ENCODE results near the gene IL1RN.

IL1RN gene

GRCh38 chr2:113129519-113130078, 2.2 kb downstream of the IL1RN start:
- DNase-seq (ENCODE audit: low read depth), result no peak

- no peak for DNase-seq (ENCODE audit: low read depth)
These were observed 4.2 kb downstream of the IL1RN start for GRCh38 chr2:113131352-113132185.

- no peak for DNase-seq (ENCODE audit: low read depth)
These were observed 5.1 kb downstream of the IL1RN start for GRCh38 chr2:113132414-113133021.

- no peak for DNase-seq (ENCODE audit: low read depth)
These were observed 6.6 kb downstream of the IL1RN start for GRCh38 chr2:113133704-113134598.

GRCh38 chr2:113134717-113135116, 7.3 kb downstream of the IL1RN start:
- DNase-seq (ENCODE audit: low read depth), result no peak

GRCh38 chr2:113135317-113135716, 7.9 kb downstream of the IL1RN start:
- DNase-seq (ENCODE audit: low read depth), result no peak

GRCh38 chr2:113136828-113137775, 9.7 kb downstream of the IL1RN start:
- no peak for DNase-seq (ENCODE audit: low read depth)

GRCh38 chr2:113137827-113138226, 10.4 kb downstream of the IL1RN start:
- no peak for DNase-seq (ENCODE audit: low read depth)

- no peak for DNase-seq (ENCODE audit: low read depth)
These were observed 11.3 kb downstream of the IL1RN start for GRCh38 chr2:113138428-113139322.

GRCh38 chr2:113141451-113141850, 14.1 kb downstream of the IL1RN start:
- DNase-seq (ENCODE audit: low read depth), result no peak

- no peak for DNase-seq (ENCODE audit: low read depth)
These were observed 14.9 kb downstream of the IL1RN start for GRCh38 chr2:113142290-113142689.

- no peak for DNase-seq (ENCODE audit: low read depth)
These were observed 16.9 kb downstream of the IL1RN start for GRCh38 chr2:113144259-113144658.

- no peak for DNase-seq (ENCODE audit: low read depth)
These were observed 21.5 kb downstream of the IL1RN start for GRCh38 chr2:113148606-113149552.

GRCh38 chr2:113149553-113150257, 22.3 kb downstream of the IL1RN start:
- no peak for DNase-seq (ENCODE audit: low read depth)

GRCh38 chr2:113150258-113150601, 22.8 kb downstream of the IL1RN start:
- DNase-seq (ENCODE audit: low read depth), result no peak

GRCh38 chr2:113155331-113155730, 27.9 kb downstream of the IL1RN start:
- DNase-seq (ENCODE audit: low read depth), result no peak

- no peak for DNase-seq (ENCODE audit: low read depth)
These were observed 29.1 kb downstream of the IL1RN start for GRCh38 chr2:113156278-113157117.
